ENCODE data around the gene ASCL2. TPM values are rescaled to one million over a fixed set of nuclear protein-coding genes. Genes with fewer than 3 reads are reported as not detected.

The ASCL2 gene
- total and polyA plus RNA-seq, 2 of the 4 experiments (the other 2 are of a cell fraction), result not detected

DNA sequence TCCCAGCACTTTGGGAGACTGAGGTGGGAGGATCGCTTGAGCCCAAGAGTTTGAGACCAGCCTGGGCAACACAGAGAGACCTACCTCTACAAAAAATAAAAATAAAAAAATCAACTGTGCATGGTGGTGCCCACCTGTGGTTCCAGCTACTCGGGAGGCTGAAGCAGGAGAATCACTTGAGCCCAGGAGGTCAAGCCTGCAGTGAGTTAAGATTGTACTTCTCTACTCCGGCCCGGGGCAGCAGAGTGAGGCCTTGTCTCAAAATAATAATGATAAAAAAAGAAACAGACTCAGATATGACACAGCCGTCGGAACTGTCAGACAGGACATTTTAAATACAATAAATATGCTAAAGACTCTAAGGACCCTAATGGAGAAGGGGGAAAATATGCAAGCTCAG, 18.4 kb downstream of the ASCL2 start:
- Histone ChIP-seq H4K5ac (ENCODE audit: low read depth, low read length) (no peak overlapping the region), H3K79me1 (ENCODE audit: low read depth in 1 of 2, low read length in 2 of 2) (no peaks in the 10 kb centered on the region), H4K20me1 (ENCODE audit: insufficient read depth, low read length) (no peaks in the 10 kb centered on the region), H3K23ac (ENCODE audit: low read depth, low read length) (no peak overlapping the region), H2BK20ac (ENCODE audit: low read depth, low read length) (no peak overlapping the region), H3K4me1 (ENCODE audit: control insufficient read depth, insufficient read depth, low read length) (no peaks in the 10 kb centered on the region), H3K36me3 (ENCODE audit: control insufficient read depth, insufficient read depth, low read length) (no peaks in the 10 kb centered on the region), H3K4ac (ENCODE audit: low read depth, low read length) (no peak overlapping the region), H3K4me3 (ENCODE audit: insufficient read depth, low read depth, low read length) (no peak overlapping the region), H3K9me3 (ENCODE audit: control insufficient read depth, insufficient read depth, low read length) (no peaks in the 10 kb centered on the region), H2BK120ac (ENCODE audit: low read depth, low read length) (no peak overlapping the region), H3K9ac (ENCODE audit: low read depth, low read length) (no peak overlapping the region), H2BK15ac (ENCODE audit: low read depth, low read length) (no peak overlapping the region), H4K91ac (ENCODE audit: insufficient read depth, low read depth, low read length) (no peak overlapping the region), H2BK5ac (ENCODE audit: low read depth, low read length, poor library complexity, severe bottlenecking) (no peak overlapping the region), H3K9me1 (ENCODE audit: insufficient read depth, low read length) (no peaks in the 10 kb centered on the region), H3K27me3 (ENCODE audit: control insufficient read depth, insufficient read depth, low read length) (peaks cover 29% of the 10 kb centered on the region), H3K27ac (ENCODE audit: insufficient read depth, low read length) (no peak overlapping the region), H4K8ac (ENCODE audit: low read depth in 2 of 2, low read length in 2 of 2) (no peak overlapping the region), H3K18ac (ENCODE audit: low read depth, low read length) (no peak overlapping the region), H3K14ac (replicated peaks; ENCODE audit: low read depth, low read length) (no peak overlapping the region), H3K56ac (ENCODE audit: extremely low read depth, insufficient read depth, low read length) (no peak overlapping the region), H2AK9ac (replicated peaks; ENCODE audit: low read depth, low read length, poor library complexity) (no peak overlapping the region), H3K4me2 (ENCODE audit: low read depth, low read length) (no peak overlapping the region), H2AFZ (replicated peaks; ENCODE audit: low read length, poor library complexity) (no peak overlapping the region), H2AK5ac (ENCODE audit: low read depth, low read length) (no peak overlapping the region)
- CTCF ChIA-PET, result no interaction called here
- TF ChIP-seq FOS (IDR thresholded peaks at IDR 0.05; ENCODE audit: low read depth, low read length) (no peak), RCOR1 (IDR thresholded peaks at IDR 0.05; ENCODE audit: insufficient replicate concordance, low read length) (no peak), RAD21 (IDR thresholded peaks at IDR 0.05; ENCODE audit: low read length) (no peak), NFE2L2 (IDR thresholded peaks at IDR 0.05; ENCODE audit: low read depth, low read length) (no peak), CHD1 (IDR thresholded peaks at IDR 0.05; ENCODE audit: low read depth, low read length) (no peak), BHLHE40 (IDR thresholded peaks at IDR 0.05; ENCODE audit: low read depth, low read length) (no peak), ELK1 (IDR thresholded peaks at IDR 0.05; ENCODE audit: borderline replicate concordance, low read depth, low read length) (no peak), POLR2A (IDR thresholded peaks at IDR 0.05; ENCODE audit: low read depth, low read length) (no peak), MAFK (IDR thresholded peaks at IDR 0.05; ENCODE audit: low read depth, low read length) (no peak), SMC3 (IDR thresholded peaks at IDR 0.05; ENCODE audit: low read depth, low read length) (no peak)
- TF ChIP-seq, protein P1, sequence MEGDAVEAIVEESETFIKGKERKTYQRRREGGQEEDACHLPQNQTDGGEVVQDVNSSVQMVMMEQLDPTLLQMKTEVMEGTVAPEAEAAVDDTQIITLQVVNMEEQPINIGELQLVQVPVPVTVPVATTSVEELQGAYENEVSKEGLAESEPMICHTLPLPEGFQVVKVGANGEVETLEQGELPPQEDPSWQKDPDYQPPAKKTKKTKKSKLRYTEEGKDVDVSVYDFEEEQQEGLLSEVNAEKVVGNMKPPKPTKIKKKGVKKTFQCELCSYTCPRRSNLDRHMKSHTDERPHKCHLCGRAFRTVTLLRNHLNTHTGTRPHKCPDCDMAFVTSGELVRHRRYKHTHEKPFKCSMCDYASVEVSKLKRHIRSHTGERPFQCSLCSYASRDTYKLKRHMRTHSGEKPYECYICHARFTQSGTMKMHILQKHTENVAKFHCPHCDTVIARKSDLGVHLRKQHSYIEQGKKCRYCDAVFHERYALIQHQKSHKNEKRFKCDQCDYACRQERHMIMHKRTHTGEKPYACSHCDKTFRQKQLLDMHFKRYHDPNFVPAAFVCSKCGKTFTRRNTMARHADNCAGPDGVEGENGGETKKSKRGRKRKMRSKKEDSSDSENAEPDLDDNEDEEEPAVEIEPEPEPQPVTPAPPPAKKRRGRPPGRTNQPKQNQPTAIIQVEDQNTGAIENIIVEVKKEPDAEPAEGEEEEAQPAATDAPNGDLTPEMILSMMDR (conservative IDR thresholded peaks at IDR 0.05; ENCODE audit: low read depth, low read length), result no peak
- no CpG with 5 or more reads among the region's 6 CpGs for WGBS, 2 experiments (ENCODE audit: extremely low coverage in 2 of 2, insufficient read length in 1 of 2)
- no TSS peak for BruUV-seq (replicated peaks)
- POLR2A ChIA-PET (ENCODE audit: unreplicated experiment), result no interaction called here
- in situ Hi-C loops (cut with MboI; ENCODE audit: low sequenced_read_pairs), result no loop called here
- ATAC-seq (ENCODE audit: low read depth) (no peak), DNase-seq (no peak)
- intact Hi-C loops (cut with micrococcal nuclease), result no loop called here
- dilution Hi-C loops (cut with HindIII; ENCODE audit: low sequenced_read_pairs, unreplicated experiment), result no loop called here

Data from IMR-90 (cell line).